Retinal pigment epithelial cell (primary cell): ENCODE data around the gene BBS1.

Experiments used
- DNase-seq: peaks from one replicate; pipeline ENCODE4 v3.0.0-alpha.2; 2010; ENCODE audit warnings: low read depth
- H3K4me3 ChIP-seq: 2 replicates; pipeline ENCODE4 v1.5.1; 2011; ENCODE audit warnings: mild to moderate bottlenecking, low read length, control low read depth, moderate library complexity
- CTCF ChIP-seq: conservative IDR thresholded peaks from 2 replicates; pipeline ENCODE4 v1.5.1; 2011; ENCODE audit warnings: low read depth, low read length, control low read depth, inconsistent platforms

The BBS1 gene

GRCh38 chr11:66467034-66467659 is 43.3 kb upstream of the BBS1 start:
- H3K4me3 ChIP-seq, result peak overlapping the region; percentile 70
- TF ChIP-seq CTCF, result no peak
- no peak for DNase-seq

GRCh38 chr11:66467756-66468155 is 42.7 kb upstream of the BBS1 start:
- DNase-seq, result no peak
- peak overlapping the region; percentile 70 for H3K4me3 ChIP-seq
- no peak for TF ChIP-seq CTCF

GRCh38 chr11:66468691-66469090 is 41.7 kb upstream of the BBS1 start:
- H3K4me3 ChIP-seq, result no peak overlapping the region
- TF ChIP-seq CTCF, result no peak
- no peak for DNase-seq

GRCh38 chr11:66469441-66469840 is 41.0 kb upstream of the BBS1 start:
- DNase-seq, result no peak
- no peak for TF ChIP-seq CTCF
- H3K4me3 ChIP-seq, result no peak overlapping the region

GRCh38 chr11:66470015-66470414 is 40.4 kb upstream of the BBS1 start:
- DNase-seq, result no peak
- TF ChIP-seq CTCF, result no peak
- H3K4me3 ChIP-seq, result no peak overlapping the region

GRCh38 chr11:66471142-66471541 is 39.3 kb upstream of the BBS1 start:
- no peak overlapping the region for H3K4me3 ChIP-seq
- DNase-seq, result no peak
- TF ChIP-seq CTCF, result no peak

GRCh38 chr11:66472054-66472453 is 38.4 kb upstream of the BBS1 start:
- H3K4me3 ChIP-seq, result no peak overlapping the region
- no peak for DNase-seq
- no peak for TF ChIP-seq CTCF
